Smooth muscle cell of the brain vasculature (primary cell): ENCODE data around the gene PCIF1.
A peak's percentile ranks its signal among the peaks of the same experiment; 100 is the strongest.

Source experiments
- DNase-seq: peaks from one replicate; pipeline ENCODE4 v3.0.0-alpha.2; 2012; ENCODE audit warnings: low read depth, low spot score

Gene PCIF1

GRCh38 chr20:45904583-45905504, 29.6 kb upstream of the PCIF1 start:
- DNase-seq, result no peak

DNA sequence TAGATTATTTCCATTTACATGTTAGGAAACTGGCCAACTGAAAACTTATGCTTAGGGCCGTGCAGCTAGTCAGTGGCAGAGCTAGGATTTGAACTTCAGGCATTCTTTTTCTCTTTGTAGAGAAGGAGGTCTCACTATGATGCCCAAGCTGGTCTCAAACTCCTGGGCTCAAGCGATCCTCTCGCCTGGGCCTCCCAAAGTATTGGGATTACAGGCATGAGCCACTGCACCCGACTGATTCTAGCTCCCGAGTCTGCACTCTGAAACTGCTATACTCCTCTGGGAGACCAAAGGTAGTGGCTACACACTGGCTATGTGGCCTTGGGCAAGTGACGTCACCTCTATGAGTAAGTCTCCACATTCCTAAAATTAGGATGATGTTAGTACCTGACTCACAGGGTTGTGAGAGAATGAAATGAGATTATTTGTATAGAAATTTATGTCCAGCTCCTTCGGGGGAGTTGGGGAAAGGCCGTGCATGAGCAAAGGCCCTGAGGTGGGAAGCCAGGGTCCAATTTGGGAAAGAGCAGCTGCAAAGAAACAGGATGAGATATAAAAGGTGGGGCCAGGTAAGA, 28.9 kb upstream of the PCIF1 start:
- DNase-seq, result no peak

DNA sequence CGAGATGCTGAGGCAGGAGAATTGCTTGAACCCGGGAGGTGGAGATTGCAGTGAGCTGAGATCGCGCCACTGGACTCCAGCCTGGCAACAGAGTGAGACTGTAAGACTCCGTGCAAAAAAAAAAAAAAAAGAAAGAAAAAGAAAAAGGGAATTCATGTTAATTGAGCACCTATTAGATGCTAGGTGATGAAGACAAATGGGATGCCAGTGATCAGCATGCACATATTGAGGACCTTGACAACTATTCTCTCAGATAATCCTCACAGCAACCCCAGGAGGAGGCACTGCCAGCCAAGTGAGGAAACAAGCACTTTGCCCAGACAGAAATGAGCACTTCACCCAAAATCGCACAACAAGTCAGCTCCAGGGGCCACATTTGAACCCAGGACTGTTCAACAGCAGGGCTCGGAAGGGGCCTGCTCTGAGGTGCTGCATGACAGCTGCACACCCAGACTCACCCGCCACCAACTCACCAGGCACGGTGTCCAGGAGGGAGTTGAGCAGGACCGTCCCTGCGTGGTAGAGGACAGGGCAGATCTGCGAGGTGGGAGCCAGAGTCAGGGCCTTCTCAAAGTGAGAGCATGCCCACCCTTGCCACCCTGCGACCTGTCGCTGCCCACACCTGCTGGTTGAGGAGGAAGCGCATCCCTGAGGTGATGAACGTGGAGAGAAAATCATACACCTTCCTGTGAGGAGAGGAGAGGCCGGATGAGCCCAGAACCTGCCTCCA, 27.1 kb upstream of the PCIF1 start:
- DNase-seq, result no peak

DNA sequence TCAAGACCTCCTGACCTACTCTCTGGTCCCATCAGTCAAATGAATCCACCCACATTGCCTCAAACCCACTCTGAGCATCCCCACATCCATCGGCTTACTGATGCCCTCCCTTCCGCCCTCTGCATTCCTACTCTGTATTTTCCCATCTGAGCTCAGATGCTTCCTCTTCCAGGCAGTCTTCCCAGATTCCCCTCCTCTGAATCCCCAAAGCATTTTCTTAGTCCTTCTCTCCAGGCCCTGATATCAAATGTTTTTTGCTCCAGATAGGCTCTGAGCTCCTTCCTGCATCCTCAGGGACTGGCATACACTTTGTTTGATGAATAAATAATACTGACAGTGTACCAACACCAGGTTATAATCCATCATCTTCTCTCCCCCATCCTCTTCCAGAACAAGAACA, 26.4 kb upstream of the PCIF1 start:
- DNase-seq, result no peak

- DNase-seq, result no peak
Observed at GRCh38 chr20:45909336-45909808, 25.1 kb upstream of the PCIF1 start.

GRCh38 chr20:45909817-45910669, 24.4 kb upstream of the PCIF1 start:
- no peak for DNase-seq

DNA sequence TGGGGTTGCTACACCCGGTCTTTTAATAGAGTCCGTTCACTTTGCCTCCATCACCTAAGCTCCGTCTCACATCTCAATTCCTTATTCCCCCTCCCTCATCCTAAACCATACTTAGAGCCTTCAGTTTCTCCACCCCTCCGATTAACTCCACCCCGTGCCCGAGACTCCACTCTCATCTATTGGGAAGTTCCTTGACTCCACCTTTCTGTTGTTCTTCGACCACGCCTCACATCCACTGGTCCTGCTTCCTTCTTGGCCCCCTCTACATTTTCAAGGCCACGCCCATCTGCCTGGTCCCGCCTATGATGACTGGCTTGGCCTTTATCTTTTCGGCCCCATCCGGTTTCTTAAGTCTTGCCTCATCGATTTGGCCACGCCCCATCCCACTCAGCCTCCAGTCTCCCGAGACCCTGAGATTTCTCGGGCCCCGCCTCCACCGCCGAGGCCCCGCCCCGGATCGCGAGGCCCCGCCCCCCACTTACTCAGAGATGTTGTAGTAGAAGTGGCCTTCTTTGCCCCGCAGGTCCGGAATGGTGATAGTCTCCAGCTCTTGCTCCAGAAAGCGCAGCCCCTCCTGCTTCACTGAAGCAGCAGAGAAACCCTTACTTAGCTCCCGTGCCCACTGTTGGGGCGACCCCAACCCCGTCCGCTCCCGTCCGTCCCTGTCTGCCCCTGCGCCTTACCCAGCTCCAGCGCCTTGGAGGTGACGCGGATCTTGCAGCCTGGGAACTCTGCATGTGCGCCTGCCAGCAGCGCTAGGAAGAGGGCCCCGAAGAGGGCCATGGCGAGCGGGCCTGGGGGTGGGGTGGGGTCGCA, 23.6 kb upstream of the PCIF1 start:
- peak; percentile 98 for DNase-seq

- DNase-seq, result no peak
Observed at GRCh38 chr20:45911486-45912343, 22.8 kb upstream of the PCIF1 start, which contains the start of gene PLTP. Gene PLTP, minus strand, starts transcription at chr20:45912155. Its CDS starts 703 bp downstream, at chr20:45911452.

GRCh38 chr20:45912344-45912682, 22.2 kb upstream of the PCIF1 start:
- DNase-seq, result no peak

- no peak for DNase-seq
Observed at GRCh38 chr20:45913116-45913515, 21.4 kb upstream of the PCIF1 start.

GRCh38 chr20:45917790-45918141, 16.7 kb upstream of the PCIF1 start:
- DNase-seq, result no peak

DNA sequence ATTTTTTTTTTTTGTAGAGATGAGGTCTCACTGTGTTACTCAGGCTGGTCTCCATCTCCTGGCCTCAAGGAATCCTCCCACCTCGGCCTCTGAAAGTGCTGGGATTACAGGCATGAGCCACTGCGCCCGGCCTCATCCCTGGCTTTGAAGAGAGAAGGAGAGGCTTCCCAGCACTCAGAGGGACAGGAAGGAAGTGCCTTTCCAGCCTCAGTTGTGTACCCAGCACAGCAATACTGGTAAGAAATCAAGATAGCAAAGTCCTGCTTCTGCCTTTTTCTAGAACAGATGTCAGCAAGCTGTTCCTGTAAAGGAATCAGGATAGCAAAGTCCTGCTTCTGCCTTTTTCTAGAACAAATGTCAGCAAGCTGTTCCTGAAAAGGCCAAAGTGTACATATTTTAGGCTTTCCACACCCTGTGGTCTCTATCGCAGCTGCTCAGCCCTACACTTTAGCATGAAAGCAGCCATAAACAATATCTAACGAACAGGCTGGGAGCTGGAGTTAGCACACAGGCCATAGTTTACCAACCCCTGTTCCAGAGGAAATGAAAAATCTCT, 16.2 kb upstream of the PCIF1 start:
- DNase-seq, result no peak

DNA sequence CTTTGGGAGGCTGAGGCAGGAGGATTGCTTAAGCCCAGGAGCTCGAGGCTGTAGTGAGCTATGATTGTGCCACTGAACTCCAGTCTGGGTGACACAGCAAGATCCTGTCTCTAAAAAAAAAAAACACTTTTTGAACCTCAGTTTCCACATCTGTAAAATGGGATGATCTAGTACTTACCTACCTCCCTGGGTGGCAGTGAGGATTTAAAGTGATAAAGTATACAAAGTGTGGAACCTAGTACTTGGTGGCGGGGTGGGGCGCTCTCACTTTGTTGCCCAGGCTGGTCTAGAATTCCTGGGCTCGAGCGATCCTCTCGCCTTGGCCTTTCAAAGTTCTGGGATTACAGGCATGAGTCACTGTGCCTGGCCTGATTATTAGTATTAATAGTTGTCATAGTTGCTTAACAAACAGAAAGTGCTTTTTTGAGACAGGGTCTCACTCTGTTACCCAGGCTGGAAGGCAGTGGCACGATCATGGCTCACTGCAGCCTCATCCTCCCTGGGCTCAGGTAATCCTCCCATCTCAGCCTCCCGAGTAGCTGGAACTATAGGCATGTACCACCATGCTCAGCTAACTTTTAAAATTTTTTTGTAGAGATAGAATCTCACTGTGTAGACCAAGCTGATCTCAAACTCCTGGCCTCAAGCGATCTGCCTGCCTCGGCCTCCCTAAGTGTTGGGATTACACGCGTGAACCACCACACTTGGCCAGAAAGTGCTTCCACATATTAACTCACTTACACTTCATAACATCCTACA, 15.5 kb upstream of the PCIF1 start:
- no peak for DNase-seq

DNA sequence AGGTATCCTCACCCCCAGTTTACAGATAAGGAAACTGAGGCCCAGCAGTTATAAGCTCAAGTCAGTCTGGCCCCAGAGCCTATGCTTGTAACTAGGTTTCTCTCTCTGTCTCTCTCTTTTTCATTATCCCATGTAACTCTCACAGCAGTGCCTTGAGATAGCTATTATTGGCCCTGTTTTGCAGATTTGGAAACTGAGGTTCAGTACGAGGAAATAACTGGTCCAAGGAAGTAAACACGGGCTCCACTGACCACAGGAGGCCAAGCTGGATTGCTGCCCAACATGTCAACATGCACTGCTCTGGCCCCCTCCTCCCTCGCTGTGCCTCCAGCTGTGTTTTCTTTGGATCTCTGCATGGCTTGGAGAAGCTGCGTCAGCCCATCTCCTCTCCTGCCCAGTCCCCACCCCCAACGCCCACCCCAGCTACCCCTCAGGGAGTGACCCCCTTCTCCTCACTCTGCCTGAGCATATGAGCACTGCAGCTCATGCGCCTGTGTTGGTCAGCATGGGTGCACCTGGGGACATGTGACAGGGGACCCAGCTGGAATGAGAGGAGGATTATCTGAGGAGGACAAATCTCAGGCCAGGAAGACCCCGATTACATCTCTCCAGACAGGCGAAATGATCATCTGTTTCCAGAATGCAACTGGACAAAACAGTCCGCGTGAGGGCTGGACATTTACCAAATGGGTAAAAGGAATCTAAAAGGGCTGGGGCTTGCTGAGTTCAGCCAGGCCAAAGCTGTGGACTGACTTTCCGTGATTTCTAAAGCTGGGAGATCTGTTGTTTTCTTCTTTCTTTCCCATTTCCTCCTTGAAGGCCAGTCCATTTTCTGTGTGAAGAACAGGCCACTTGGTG, 14.7 kb upstream of the PCIF1 start:
- peak; percentile 91 for DNase-seq

GRCh38 chr20:45920462-45921336, 13.8 kb upstream of the PCIF1 start:
- DNase-seq, result no peak

DNA sequence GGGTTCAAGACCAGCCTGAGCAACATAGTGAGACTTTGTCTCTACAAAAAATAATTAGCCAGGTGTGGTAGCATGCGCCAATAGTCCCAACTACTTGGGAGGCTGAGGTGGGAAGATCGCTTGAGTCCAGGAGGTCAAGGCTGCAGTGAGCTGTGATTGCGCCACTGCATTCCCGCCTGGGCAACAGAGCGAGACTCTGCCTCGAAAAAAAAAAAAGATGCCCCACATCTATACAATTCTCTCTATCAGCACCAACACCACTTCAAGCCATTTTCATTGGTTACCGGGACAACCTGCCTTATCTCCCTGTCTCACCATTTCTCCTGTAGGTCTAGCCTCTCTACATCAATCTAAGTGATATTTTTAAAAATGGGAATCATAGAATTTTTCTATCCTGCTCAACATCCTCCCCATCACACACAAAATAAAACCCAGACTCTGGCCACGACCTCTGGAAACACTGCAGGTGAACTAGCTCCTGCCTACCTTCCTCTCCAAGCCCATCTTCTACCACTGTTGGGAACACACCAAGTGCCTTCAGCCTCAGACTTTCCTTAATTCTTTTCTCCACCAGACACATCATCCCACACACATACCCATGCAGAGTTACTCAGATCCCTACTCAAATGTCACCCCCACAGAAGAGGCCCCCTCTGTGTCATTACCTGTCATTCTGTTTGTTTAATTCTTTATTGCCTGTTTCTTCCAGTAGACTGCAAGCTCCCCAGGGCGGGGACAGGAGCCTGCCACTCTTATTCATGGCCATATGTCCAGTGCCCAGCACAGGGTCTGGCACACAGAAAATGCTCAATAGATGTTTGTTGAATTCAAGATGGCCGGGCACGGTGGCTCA, 12.9 kb upstream of the PCIF1 start:
- DNase-seq, result no peak
